H9 (cell line): ENCODE measurements around the gene MBNL1. TPM values are rescaled to one million over a fixed set of nuclear protein-coding genes. Genes with fewer than 3 reads are reported as not detected.

ENCODE experiments used
- DNase-seq: peaks from one replicate; pipeline ENCODE4 v3.0.0-alpha.2; 2017
- H2AFZ ChIP-seq: one replicate; pipeline ENCODE4 v1.6.1; 2013; ENCODE audit warnings: mild to moderate bottlenecking, low read length, control low read depth, moderate library complexity
- H2AK5ac ChIP-seq: 2 replicates; pipeline ENCODE4 v1.6.1; 2013; ENCODE audit warnings: low read length, control low read depth, mixed read lengths; ENCODE audit not compliant: insufficient read length
- H2BK120ac ChIP-seq: one replicate; pipeline ENCODE4 v1.6.1; 2013; ENCODE audit warnings: low read depth, mild to moderate bottlenecking, low read length, control low read depth, inconsistent platforms; ENCODE audit not compliant: poor library complexity, severe bottlenecking
- H2BK12ac ChIP-seq: 2 replicates; pipeline ENCODE4 v1.6.1; 2013; ENCODE audit warnings: low read length, control low read depth, mixed read lengths, low read depth; ENCODE audit not compliant: insufficient read length
- H2BK15ac ChIP-seq: 2 replicates; pipeline ENCODE4 v1.6.1; 2013; ENCODE audit warnings: low read depth, low read length, control low read depth
- H2BK20ac ChIP-seq: one replicate; pipeline ENCODE4 v1.6.1; 2013; ENCODE audit warnings: low read depth, mild to moderate bottlenecking, low read length, control low read depth, inconsistent platforms; ENCODE audit not compliant: poor library complexity, severe bottlenecking
- H2BK5ac ChIP-seq: 2 replicates; pipeline ENCODE4 v1.6.1; 2013; ENCODE audit warnings: low read length, control low read depth, mixed read lengths; ENCODE audit not compliant: insufficient read length
- H3K14ac ChIP-seq: 2 replicates; pipeline ENCODE4 v1.6.1; 2013; ENCODE audit warnings: low read length, control low read depth; ENCODE audit not compliant: insufficient read depth
- H3K18ac ChIP-seq: 2 replicates; pipeline ENCODE4 v1.6.1; 2013; ENCODE audit warnings: low read depth, mild to moderate bottlenecking, mixed read lengths, low read length, control low read depth; ENCODE audit not compliant: insufficient read length
- H3K23ac ChIP-seq: 2 replicates; pipeline ENCODE4 v1.6.1; 2013; ENCODE audit warnings: low read length, control low read depth, mixed read lengths, low read depth; ENCODE audit not compliant: insufficient read length
- H3K23me2 ChIP-seq: 2 replicates; pipeline ENCODE4 v1.6.1; 2013; ENCODE audit warnings: low read depth, mild to moderate bottlenecking, mixed read lengths, low read length, control low read depth; ENCODE audit not compliant: insufficient read length, poor library complexity, severe bottlenecking
- H3K27ac ChIP-seq: 2 replicates; pipeline ENCODE4 v1.5.1; 2013; ENCODE audit warnings: low read length, control low read depth, mixed read lengths, low read depth; ENCODE audit not compliant: insufficient read length
- H3K27me3 ChIP-seq: 2 replicates; pipeline ENCODE4 v1.6.1; 2013; ENCODE audit warnings: low read length, control low read depth, inconsistent platforms; ENCODE audit not compliant: insufficient read depth
- H3K4ac ChIP-seq: 2 replicates; pipeline ENCODE4 v1.6.1; 2013; ENCODE audit warnings: low read depth, mild to moderate bottlenecking, control low read depth, inconsistent platforms, low read length, moderate library complexity
- H3K4me1 ChIP-seq: 2 replicates; pipeline ENCODE4 v1.6.1; 2013; ENCODE audit warnings: low read length, control low read depth, inconsistent platforms; ENCODE audit not compliant: insufficient read depth
- H3K4me2 ChIP-seq: 2 replicates; pipeline ENCODE4 v1.6.1; 2013; ENCODE audit warnings: low read length, control low read depth, mixed read lengths; ENCODE audit not compliant: insufficient read length, insufficient read depth
- H3K56ac ChIP-seq: 2 replicates; pipeline ENCODE4 v1.6.1; 2013; ENCODE audit warnings: low read depth, mild to moderate bottlenecking, mixed read lengths, low read length, control low read depth; ENCODE audit not compliant: insufficient read length
- H3K79me1 ChIP-seq: 2 replicates; pipeline ENCODE4 v1.6.1; 2013; ENCODE audit warnings: low read depth, mild to moderate bottlenecking, moderate library complexity, low read length, control low read depth, inconsistent platforms; ENCODE audit not compliant: insufficient read depth, poor library complexity, severe bottlenecking
- H3K79me2 ChIP-seq: 2 replicates; pipeline ENCODE4 v1.6.1; 2013; ENCODE audit warnings: low read length, control low read depth, inconsistent platforms; ENCODE audit not compliant: insufficient read depth
- H3K9ac ChIP-seq: 2 replicates; pipeline ENCODE4 v1.6.1; 2013; ENCODE audit warnings: low read length, control low read depth, mixed read lengths; ENCODE audit not compliant: insufficient read length; ENCODE audit errors: extremely low read depth
- H3K9me3 ChIP-seq: one replicate; pipeline ENCODE4 v1.6.1; 2013; ENCODE audit warnings: low read depth, low read length, inconsistent platforms; ENCODE audit not compliant: control insufficient read depth
- H3T11ph ChIP-seq: one replicate; pipeline ENCODE4 v1.6.1; 2013; ENCODE audit warnings: mild to moderate bottlenecking, low read length, control low read depth, inconsistent platforms
- H4K20me1 ChIP-seq: one replicate; pipeline ENCODE4 v1.6.1; 2013; ENCODE audit not compliant: control insufficient read depth, insufficient read length, insufficient read depth
- H4K5ac ChIP-seq: 2 replicates; pipeline ENCODE4 v1.6.1; 2013; ENCODE audit warnings: low read depth, mild to moderate bottlenecking, mixed read lengths, low read length, control low read depth; ENCODE audit not compliant: insufficient read length
- H4K8ac ChIP-seq: replicated peaks from 2 replicates; pipeline ENCODE4 v1.6.1; 2013; ENCODE audit warnings: low read length, control low read depth, mixed read lengths, low read depth; ENCODE audit not compliant: insufficient read length
- H4K91ac ChIP-seq: 2 replicates; pipeline ENCODE4 v1.6.1; 2013; ENCODE audit warnings: low read depth, mild to moderate bottlenecking, moderate library complexity, mixed read lengths, low read length, control low read depth; ENCODE audit not compliant: insufficient read length
- H3K27ac Mint-ChIP-seq, 3 experiments: 2 replicates in 2 of 3; 3 replicates in 1 of 3; pipeline ENCODE4 v1.8.0; 2020 to 2021; ENCODE audit warnings: mixed read lengths in 3 of 3, mild to moderate bottlenecking in 1 of 3, moderate library complexity in 1 of 3
- H3K27me3 Mint-ChIP-seq: 2 replicates; pipeline ENCODE4 v1.8.0; 2021; ENCODE audit warnings: low read depth, mild to moderate bottlenecking, moderate library complexity, mixed read lengths
- H3K36me3 Mint-ChIP-seq, 3 experiments: 2 replicates in 2 of 3; 3 replicates in 1 of 3; pipeline ENCODE4 v1.8.0; 2020 to 2021; ENCODE audit warnings: low read depth in 3 of 3, mixed read lengths in 3 of 3; ENCODE audit not compliant: insufficient read depth in 1 of 3
- H3K4me1 Mint-ChIP-seq, 2 experiments: 2 replicates each; pipeline ENCODE4 v1.8.0; 2020; ENCODE audit warnings: mixed read lengths in 2 of 2
- H3K4me3 Mint-ChIP-seq, 2 experiments: 2 replicates in 1 of 2; 3 replicates in 1 of 2; pipeline ENCODE4 v1.8.0; 2020 to 2021; ENCODE audit warnings: mild to moderate bottlenecking in 2 of 2, mixed read lengths in 2 of 2, moderate library complexity in 1 of 2
- H3K9me3 Mint-ChIP-seq, 2 experiments: 2 replicates in 1 of 2; 3 replicates in 1 of 2; pipeline ENCODE4 v1.8.0; 2020; ENCODE audit warnings: mild to moderate bottlenecking in 2 of 2, mixed read lengths in 2 of 2, moderate library complexity in 1 of 2
- total RNA-seq: library from RNA; stranded (reverse); gene quantifications from 2 replicates; pipeline ENCODE4 v1.2.1, GENCODE V29; 2021
- TF ChIP-seq, protein P1 (sequence below): fragments of 200-600 bp; sonication (generic); conservative IDR thresholded peaks from 3 replicates; pipeline ENCODE4 v1.8.0; 2021; ENCODE audit warnings: antibody characterized with exemption, mild to moderate bottlenecking

The MBNL1 gene
- total RNA-seq, 1 experiment from 2014 or later = 14.9 TPM

DNA sequence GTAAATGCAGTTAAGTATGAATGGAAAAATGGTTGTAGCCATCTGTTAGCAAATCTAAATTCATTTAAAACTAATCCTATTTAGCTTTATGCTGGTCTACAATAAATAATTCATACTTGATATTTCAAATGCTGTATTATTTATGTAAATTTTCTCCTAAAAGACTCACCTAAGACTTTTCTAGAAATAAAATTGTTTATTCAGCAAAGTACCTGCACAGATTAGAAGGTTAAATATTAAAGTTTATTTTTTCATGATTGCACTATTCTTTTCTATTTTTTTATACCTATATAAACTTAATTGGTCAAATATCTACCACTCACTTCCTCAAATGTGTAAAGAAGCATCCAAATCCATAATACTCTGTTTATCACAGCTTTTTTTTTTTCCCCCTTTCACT is 45.2 kb downstream of the MBNL1 start:
- Histone ChIP-seq H3K79me2 (no peaks in the 10 kb centered on the region; the same call in 1 of the 2 replicates), H4K8ac (no peak overlapping the region), H3K56ac (no peak overlapping the region), H2AFZ (no peak overlapping the region), H3K4ac (no peak overlapping the region), H3K27ac (no peak overlapping the region), H3K9me3 (no peaks in the 10 kb centered on the region), H3K18ac (no peak overlapping the region), H4K5ac (no peak overlapping the region), H3T11ph (no peak overlapping the region), H4K20me1 (no peaks in the 10 kb centered on the region), H2BK5ac (no peak overlapping the region), H2BK20ac (no peak overlapping the region), H2BK15ac (no peak overlapping the region), H2AK5ac (no peak overlapping the region), H3K4me2 (no peak overlapping the region), H4K91ac (no peak overlapping the region), H3K27me3 (no peaks in the 10 kb centered on the region), H3K9ac (no peak overlapping the region), H3K79me1 (no peaks in the 10 kb centered on the region), H3K14ac (no peak overlapping the region), H3K23ac (no peak overlapping the region), H2BK12ac (no peak overlapping the region), H3K23me2 (no peaks in the 10 kb centered on the region), H2BK120ac (no peak overlapping the region), H3K4me1 (no peaks in the 10 kb centered on the region)
- TF ChIP-seq, protein P1, sequence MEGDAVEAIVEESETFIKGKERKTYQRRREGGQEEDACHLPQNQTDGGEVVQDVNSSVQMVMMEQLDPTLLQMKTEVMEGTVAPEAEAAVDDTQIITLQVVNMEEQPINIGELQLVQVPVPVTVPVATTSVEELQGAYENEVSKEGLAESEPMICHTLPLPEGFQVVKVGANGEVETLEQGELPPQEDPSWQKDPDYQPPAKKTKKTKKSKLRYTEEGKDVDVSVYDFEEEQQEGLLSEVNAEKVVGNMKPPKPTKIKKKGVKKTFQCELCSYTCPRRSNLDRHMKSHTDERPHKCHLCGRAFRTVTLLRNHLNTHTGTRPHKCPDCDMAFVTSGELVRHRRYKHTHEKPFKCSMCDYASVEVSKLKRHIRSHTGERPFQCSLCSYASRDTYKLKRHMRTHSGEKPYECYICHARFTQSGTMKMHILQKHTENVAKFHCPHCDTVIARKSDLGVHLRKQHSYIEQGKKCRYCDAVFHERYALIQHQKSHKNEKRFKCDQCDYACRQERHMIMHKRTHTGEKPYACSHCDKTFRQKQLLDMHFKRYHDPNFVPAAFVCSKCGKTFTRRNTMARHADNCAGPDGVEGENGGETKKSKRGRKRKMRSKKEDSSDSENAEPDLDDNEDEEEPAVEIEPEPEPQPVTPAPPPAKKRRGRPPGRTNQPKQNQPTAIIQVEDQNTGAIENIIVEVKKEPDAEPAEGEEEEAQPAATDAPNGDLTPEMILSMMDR = no peak
- Mint-ChIP-seq H3K4me3 (no peak overlapping the region), H3K36me3 (peaks cover 0 to 2% (median 0%) of the 10 kb centered on the region in 3 experiments; a peak in 1 of 7 replicates), H3K27ac (no peak overlapping the region), H3K27me3 (no peaks in the 10 kb centered on the region), H3K4me1 (peaks cover 13 to 15% of the 10 kb centered on the region in 2 experiments), H3K9me3 (no peaks in the 10 kb centered on the region)
- no peak for DNase-seq
